HepG2 (cell line): ENCODE results near the gene AAGAB. TPM values are rescaled to one million over a fixed set of nuclear protein-coding genes. Genes with fewer than 3 reads are reported as not detected.

ENCODE experiments used
- ATAC-seq: fragments of 200-7000 bp; cut with Tn5 transposase; 3 replicates; pipeline ENCODE4 v1.9.1; 2020; ENCODE audit warnings: mild to moderate bottlenecking, moderate library complexity
- BruUV-seq: library from RNA; stranded (reverse); fragments of 400-500 nt; replicated peaks from 2 replicates; lab custom pipeline; 2021; lab: Mats Ljungman, UMichigan
- CTCF ChIA-PET: fragments of 300-600 bp; formaldehyde crosslinking; extraction: SDS; loops from one replicate; lab custom pipeline; 2021; ENCODE audit warnings: low total read pairs, inconsistent platforms, low intra/inter-chr PET ratio; lab: Yijun Ruan, JAX
- POLR2A ChIA-PET: fragments of 350-600 bp; sonication (Branson Sonifier 250); formaldehyde crosslinking; loops from one replicate; lab custom pipeline; 2020; ENCODE audit warnings: antibody characterized with exemption, inconsistent platforms; lab: Yijun Ruan, JAX
- DNase-seq: peaks from one replicate; pipeline ENCODE4 v3.0.0-alpha.2; 2015; ENCODE audit warnings: low spot score
- FAIRE-seq: peaks from 3 replicates; lab custom pipeline; 2011; peaks lifted over from hg19 to GRCh38; lab: Jason Lieb, UNC
- H2AFZ ChIP-seq: one replicate; pipeline ENCODE4 v1.6.1; 2011; ENCODE audit warnings: low read length, inconsistent platforms
- H3K27ac ChIP-seq: fragments of 300-600 bp; 3 replicates; pipeline ENCODE4 v1.8.0; 2011; ENCODE audit warnings: mixed run types, mild to moderate bottlenecking, mixed read lengths, low read length, inconsistent platforms; ENCODE audit not compliant: insufficient read depth; ENCODE audit errors: extremely low read length
- H3K27me3 ChIP-seq, 2 experiments: fragments of 200-600 bp in 1 of 2; 2 replicates in 1 of 2; 3 replicates in 1 of 2; pipeline versions ENCODE4 v1.6.0 to v1.8.0; 2011; ENCODE audit warnings: low read length in 2 of 2, mild to moderate bottlenecking in 2 of 2, moderate library complexity in 2 of 2, inconsistent platforms in 1 of 2; ENCODE audit not compliant: insufficient read depth in 2 of 2, control insufficient read depth in 1 of 2
- H3K36me3 ChIP-seq, 2 experiments: fragments of 200-600 bp in 1 of 2; replicated peaks in 1 of 2; 2 replicates in 1 of 2; 3 replicates in 1 of 2; pipeline versions ENCODE4 v1.5.1 to v1.8.0; 2011; ENCODE audit warnings: low read length in 2 of 2, inconsistent platforms in 1 of 2; ENCODE audit not compliant: insufficient read depth in 2 of 2, control insufficient read depth in 1 of 2
- H3K4me1 ChIP-seq: 2 replicates; pipeline ENCODE4 v1.5.1; 2012; ENCODE audit warnings: low read length, inconsistent platforms; ENCODE audit not compliant: insufficient read depth
- H3K4me2 ChIP-seq: 2 replicates; pipeline ENCODE4 v1.6.0; 2011; ENCODE audit warnings: low read depth, low read length, inconsistent platforms
- H3K4me3 ChIP-seq, 3 experiments: fragments of 200-600 bp in 1 of 3; sonication (generic), shearing (Covaris generic) in 1 of 3; replicated peaks in 1 of 3; 2 replicates each; pipeline ENCODE4 v1.5.1; 2011 to 2016; ENCODE audit warnings: low read length in 3 of 3, inconsistent platforms in 2 of 3, low read depth in 2 of 3, mild to moderate bottlenecking in 2 of 3, control low read depth in 1 of 3, mixed read lengths in 1 of 3; ENCODE audit not compliant: insufficient read depth in 1 of 3
- H3K79me2 ChIP-seq: one replicate; pipeline ENCODE4 v1.6.1; 2011; ENCODE audit warnings: low read length, inconsistent platforms; ENCODE audit not compliant: insufficient read depth
- H3K9ac ChIP-seq: 2 replicates; pipeline ENCODE4 v1.6.0; 2011; ENCODE audit warnings: mild to moderate bottlenecking, low read depth, low read length, inconsistent platforms; ENCODE audit not compliant: insufficient read depth
- H3K9me3 ChIP-seq: 2 replicates; pipeline ENCODE4 v1.5.1; 2012; ENCODE audit warnings: mild to moderate bottlenecking, low read length
- H4K20me1 ChIP-seq: 2 replicates; pipeline ENCODE4 v1.6.0; 2011; ENCODE audit warnings: inconsistent platforms, mild to moderate bottlenecking, low read length, moderate library complexity; ENCODE audit not compliant: insufficient read depth
- ISL2 ChIP-seq: sonication (generic); formaldehyde crosslinking; IDR thresholded peaks from 2 replicates; pipeline ENCODE4 v1.5.0; 2020; ENCODE audit warnings: missing genetic modification reagents
- KLF9 ChIP-seq: IDR thresholded peaks from 2 replicates; pipeline ENCODE4 v1.6.1; 2016; ENCODE audit warnings: low read depth
- MAFF ChIP-seq: IDR thresholded peaks from 2 replicates; pipeline ENCODE4 v1.6.1; 2011; ENCODE audit warnings: low read depth, low read length, improper control_type of control experiment
- MAFK ChIP-seq, 2 experiments: IDR thresholded peaks in 1 of 2; conservative IDR thresholded peaks in 1 of 2; 2 replicates each; pipeline ENCODE4 v1.6.1; 2011; ENCODE audit warnings: improper control_type of control experiment in 2 of 2, low read length in 2 of 2
- MAZ ChIP-seq, 2 experiments: sonication (generic) in 1 of 2; formaldehyde crosslinking in 1 of 2; IDR thresholded peaks; 2 replicates each; pipeline versions ENCODE4 v1.5.0 to v1.6.1; 2012 to 2020; ENCODE audit warnings: low read depth in 2 of 2, mild to moderate bottlenecking in 2 of 2, borderline replicate concordance in 1 of 2, improper control_type of control experiment in 1 of 2, low read length in 1 of 2, missing genetic modification reagents in 1 of 2, moderate library complexity in 1 of 2
- ZNF891 ChIP-seq: sonication (generic); formaldehyde crosslinking; IDR thresholded peaks from 2 replicates; pipeline ENCODE4 v1.5.0; 2020; ENCODE audit warnings: mild to moderate bottlenecking, missing genetic modification reagents
- in situ Hi-C: cut with HindIII; loops from 2 replicates; pipeline ENCODE4 v1.10.0; 2017; ENCODE audit warnings: low pct_unique_long_range_greater_than_20kb; ENCODE audit not compliant: extremely low pct_ligation_motif_present
- intact Hi-C: fragments of 100-400 bp; cut with micrococcal nuclease; formaldehyde crosslinking; loops from one replicate; pipeline ENCODE4 v1.10.0; 2022; ENCODE audit not compliant: unreplicated experiment
- polyA plus RNA-seq, 8 experiments: library from polyadenylated mRNA; depleted of rRNA in 3 of 8; stranded (reverse) in 7 of 8; unstranded in 1 of 8; fragments of >200 nt; fragmentation: Illumina TruSeq in 4 of 8; extraction: Trizol in 4 of 8; gene quantifications; 2 replicates each; pipeline versions ENCODE4 v1.2.1 to v1.2.3, GENCODE V29; 2011 to 2016; ENCODE audit warnings: low read depth in 4 of 8, missing spikeins in 1 of 8, mixed read lengths in 1 of 8; ENCODE audit not compliant: insufficient read depth in 1 of 8
- total RNA-seq, 5 experiments: library from RNA; depleted of rRNA; stranded (reverse); fragments of >200 nt; fragmentation: Illumina TruSeq; extraction: Trizol; gene quantifications; 2 replicates each; pipeline ENCODE4 v1.2.3, GENCODE V29; 2016; ENCODE audit warnings: low read depth in 1 of 5
- TF ChIP-seq, protein P1 (sequence below): sonication (generic); formaldehyde crosslinking; IDR thresholded peaks from 2 replicates; pipeline ENCODE4 v1.8.1; 2023; ENCODE audit warnings: missing genetic modification reagents, mild to moderate bottlenecking, borderline replicate concordance
- TF ChIP-seq, protein P2 (sequence below): sonication (generic); formaldehyde crosslinking; IDR thresholded peaks from 2 replicates; pipeline ENCODE4 v1.5.0; 2020; ENCODE audit warnings: missing genetic modification reagents, mild to moderate bottlenecking, borderline replicate concordance

The AAGAB gene
- total and polyA plus RNA-seq, 2 of the 13 experiments (the other 11 are each of a cell fraction or from before 2014, with no cell fraction given): 8.0 to 34.9 TPM

DNA sequence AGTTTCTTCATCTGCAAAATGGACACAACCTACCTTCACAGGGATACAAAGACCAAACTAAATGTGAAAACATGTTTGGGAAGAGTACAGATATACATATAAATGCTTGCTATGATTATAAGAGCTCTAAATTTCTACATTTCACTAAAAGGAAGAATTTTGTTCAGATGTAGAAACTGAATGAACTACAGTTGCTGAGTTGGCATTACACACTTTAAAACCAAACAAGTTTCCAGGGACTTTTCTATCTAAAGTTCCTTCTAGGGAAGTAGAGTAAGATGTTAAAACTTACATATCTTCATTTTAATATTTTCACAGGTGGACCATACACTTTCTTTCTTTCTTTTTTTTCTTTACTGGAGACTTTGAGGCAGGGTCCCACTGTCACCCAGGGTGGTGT, 4.6 kb downstream of the AAGAB start:
- peaks cover 12% of the 10 kb centered on the region; the same call in 1 of the 2 replicates for H3K4me1 ChIP-seq
- no peak overlapping the region for H3K4me3 ChIP-seq
- no peaks in the 10 kb centered on the region for H3K36me3 ChIP-seq
- H2AFZ ChIP-seq: no peak overlapping the region
- DNase-seq: no peak
- BruUV-seq: no TSS peak
- no peak for ATAC-seq
- H4K20me1 ChIP-seq: no peaks in the 10 kb centered on the region
- H3K4me2 ChIP-seq: no peak overlapping the region
- POLR2A ChIA-PET: no interaction called here
- intact Hi-C loops (no loop called here), in situ Hi-C loops (no loop called here)
- no peak overlapping the region for H3K27ac ChIP-seq
- CTCF ChIA-PET: no interaction called here
- no peaks in the 10 kb centered on the region; a peak in 1 of 5 replicates for H3K27me3 ChIP-seq
- no peak overlapping the region for H3K9ac ChIP-seq
- H3K9me3 ChIP-seq: no peaks in the 10 kb centered on the region
- peaks cover 15% of the 10 kb centered on the region for H3K79me2 ChIP-seq
- TF ChIP-seq MAFK (conservative IDR thresholded peaks at IDR 0.05 in 1 of 2, IDR thresholded peaks at IDR 0.05 in 1 of 2; ENCODE audit: low read length in 2 of 2) (peak; percentile 62 to 68), ZNF891 (CRISPR knock-in tag) (no peak), MAFF (peak; percentile 51), ISL2 (CRISPR knock-in tag) (no peak), MAZ (IDR thresholded peaks at IDR 0.05; ENCODE audit: borderline replicate concordance, low read depth, low read length) (no peak), MAZ (CRISPR knock-in tag; IDR thresholded peaks at IDR 0.05; ENCODE audit: low read depth) (no peak), KLF9 (CRISPR knock-in tag) (no peak)
- TF ChIP-seq, protein P1, sequence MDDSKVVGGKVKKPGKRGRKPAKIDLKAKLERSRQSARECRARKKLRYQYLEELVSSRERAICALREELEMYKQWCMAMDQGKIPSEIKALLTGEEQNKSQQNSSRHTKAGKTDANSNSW (CRISPR knock-in tag): no peak
- TF ChIP-seq, protein P2, sequence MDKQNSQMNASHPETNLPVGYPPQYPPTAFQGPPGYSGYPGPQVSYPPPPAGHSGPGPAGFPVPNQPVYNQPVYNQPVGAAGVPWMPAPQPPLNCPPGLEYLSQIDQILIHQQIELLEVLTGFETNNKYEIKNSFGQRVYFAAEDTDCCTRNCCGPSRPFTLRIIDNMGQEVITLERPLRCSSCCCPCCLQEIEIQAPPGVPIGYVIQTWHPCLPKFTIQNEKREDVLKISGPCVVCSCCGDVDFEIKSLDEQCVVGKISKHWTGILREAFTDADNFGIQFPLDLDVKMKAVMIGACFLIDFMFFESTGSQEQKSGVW (CRISPR knock-in tag): no peak
- FAIRE-seq: no peak
